GM18907 (cell line): Measurements from ENCODE around the gene OR52E1.
"Not testable (repeated sequence)": the region's sequence is repeated elsewhere in the genome, so short reads cannot be mapped to it uniquely, and the experiment has no call there.

Experiments used
- ATAC-seq: cut with Tn5 transposase; IDR thresholded peaks from one replicate; pipeline ENCODE4 v1.9.1; 2021; ENCODE audit warnings: mild to moderate bottlenecking, moderate library complexity; ENCODE audit not compliant: unreplicated experiment

OR52E1 gene

GRCh38 chr11:5069272-5069671 is at the start of gene OR52E1:
Gene OR52E1 (plus strand): TSS chr11:5069572.
- no peak for ATAC-seq

GRCh38 chr11:5021996-5022395 is 47.4 kb upstream of the OR52E1 start:
- no peak for ATAC-seq

GRCh38 chr11:5036669-5037068 is 32.7 kb upstream of the OR52E1 start:
- ATAC-seq = no peak

GRCh38 chr11:5037926-5038325 is 31.4 kb upstream of the OR52E1 start:
- no peak for ATAC-seq

GRCh38 chr11:5038341-5038740 is 31.0 kb upstream of the OR52E1 start:
- ATAC-seq = no peak

DNA sequence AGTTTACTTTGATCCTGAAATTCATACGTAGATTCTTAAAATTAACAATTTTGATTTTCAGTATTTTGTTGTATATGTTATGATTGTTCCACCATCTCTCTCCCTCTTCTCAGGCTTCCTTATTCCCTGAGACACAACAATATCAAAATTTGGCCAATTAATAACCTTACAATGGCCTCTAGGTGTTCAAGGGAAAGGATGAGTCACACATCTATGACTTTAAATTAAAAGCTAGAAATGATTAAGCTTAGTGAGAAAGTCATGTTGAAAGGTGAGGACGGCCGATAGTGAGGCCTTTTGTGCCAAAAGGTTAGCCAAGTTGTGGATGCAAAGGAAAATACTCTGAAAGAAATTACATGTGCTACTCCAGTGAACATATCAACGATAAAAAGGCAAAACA is 28.5 kb upstream of the OR52E1 start:
- ATAC-seq = no peak

- no peak for ATAC-seq
Observed at GRCh38 chr11:5042091-5042490, 27.3 kb upstream of the OR52E1 start.

- ATAC-seq = no peak
Observed at GRCh38 chr11:5043380-5043779, 26.0 kb upstream of the OR52E1 start.

DNA sequence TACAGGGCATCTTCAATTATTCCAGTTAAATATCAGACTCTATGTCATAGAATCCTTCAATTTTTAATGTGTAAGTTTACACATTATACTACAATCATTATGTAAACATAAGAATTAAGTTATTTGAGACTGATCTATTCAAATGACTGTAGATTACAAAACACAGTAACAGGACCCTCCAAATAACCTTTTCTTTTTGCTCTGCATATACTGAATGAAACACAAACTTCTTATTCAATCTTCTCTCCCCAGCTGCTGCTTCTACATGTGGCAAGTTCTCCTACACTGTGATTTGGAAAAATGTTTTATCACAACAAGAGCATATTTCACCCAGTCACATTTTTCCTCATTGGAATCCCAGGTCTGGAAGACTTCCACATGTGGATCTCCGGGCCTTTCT is 23.1 kb upstream of the OR52E1 start, which contains the start of gene OR52J3:
TSS of gene OR52J3 (plus strand) at position 301 of the 400 bp plus-strand sequence. CDS start at position 301, 0 bp downstream.
- ATAC-seq = no peak

- no peak for ATAC-seq
Observed at GRCh38 chr11:5046754-5047330, 22.5 kb upstream of the OR52E1 start.

- ATAC-seq = not testable (repeated sequence)
Observed at GRCh38 chr11:5058679-5059078, 10.7 kb upstream of the OR52E1 start.

GRCh38 chr11:5059391-5059790 is 10.0 kb upstream of the OR52E1 start, which contains the start of gene OR52E2:
Gene OR52E2 (minus strand): TSS chr11:5059627. CDS start chr11:5059627, 0 bp downstream.
- ATAC-seq = no peak

- ATAC-seq = no peak
Observed at GRCh38 chr11:5065027-5065426, 4.3 kb upstream of the OR52E1 start.

DNA sequence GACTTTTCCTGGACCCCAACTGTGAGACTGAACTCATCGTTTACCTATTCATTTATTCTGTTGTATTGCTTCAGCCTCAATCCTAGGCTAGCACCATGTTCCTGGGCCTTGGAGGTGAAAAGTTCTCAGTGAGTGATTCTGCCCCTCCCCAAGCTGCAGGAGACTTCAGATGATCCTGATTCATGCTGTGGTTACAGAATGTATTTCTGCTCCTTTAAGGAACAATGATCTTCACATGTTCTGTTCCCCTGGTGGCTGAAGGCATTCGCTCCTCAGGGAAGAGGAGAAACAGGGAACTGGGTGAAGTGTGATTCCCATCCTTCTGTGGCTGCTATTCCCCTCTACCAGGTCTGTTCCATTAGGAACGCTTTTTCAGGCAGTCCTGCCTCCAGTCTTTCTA is 2.4 kb downstream of the OR52E1 start:
- ATAC-seq = no peak

GRCh38 chr11:5081405-5081804 is 12.0 kb downstream of the OR52E1 start:
- ATAC-seq = no peak

GRCh38 chr11:5083602-5084001 is 14.2 kb downstream of the OR52E1 start:
- no peak for ATAC-seq

DNA sequence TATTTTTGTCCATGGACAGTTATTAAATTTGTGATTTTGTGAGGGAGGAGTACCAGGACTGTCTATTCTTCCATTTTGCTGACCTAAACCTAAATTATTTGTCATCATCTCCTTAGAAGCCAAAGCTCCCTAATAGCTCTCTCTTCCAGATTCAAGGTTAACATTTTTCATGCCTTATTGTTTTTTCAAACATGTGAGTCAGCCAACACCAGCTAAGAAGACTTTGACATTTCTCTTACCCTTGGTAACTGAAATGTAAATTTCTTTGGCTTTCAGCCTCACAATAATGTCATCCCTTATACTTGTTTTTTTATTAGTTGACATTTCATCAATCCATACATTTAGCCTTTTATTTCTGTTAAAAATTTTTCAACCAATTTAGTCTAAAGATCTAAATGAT is 19.2 kb downstream of the OR52E1 start:
- no peak for ATAC-seq

DNA sequence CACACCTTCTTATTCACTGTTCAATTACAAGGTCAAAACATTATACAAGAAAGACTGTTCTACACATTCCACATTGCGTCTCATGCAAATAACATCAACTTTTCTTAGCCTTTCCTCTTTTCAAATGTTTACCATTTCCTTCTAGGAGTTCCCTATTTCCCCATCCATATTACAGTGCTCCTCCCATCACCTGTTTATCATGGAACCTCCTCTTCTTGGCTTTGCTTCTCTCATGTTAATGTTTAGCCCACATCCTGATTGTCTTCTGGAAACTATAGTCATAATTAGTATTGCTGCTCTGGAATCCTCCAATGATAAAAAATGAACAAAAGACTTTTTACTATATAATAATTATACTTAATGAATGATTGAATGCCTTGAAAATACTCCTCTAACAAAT is 21.3 kb downstream of the OR52E1 start:
- no peak for ATAC-seq

GRCh38 chr11:5092821-5093585 is 23.6 kb downstream of the OR52E1 start:
- no peak for ATAC-seq

GRCh38 chr11:5096011-5096410 is 26.6 kb downstream of the OR52E1 start:
- ATAC-seq = no peak

GRCh38 chr11:5102246-5102645 is 32.9 kb downstream of the OR52E1 start:
- no peak for ATAC-seq

DNA sequence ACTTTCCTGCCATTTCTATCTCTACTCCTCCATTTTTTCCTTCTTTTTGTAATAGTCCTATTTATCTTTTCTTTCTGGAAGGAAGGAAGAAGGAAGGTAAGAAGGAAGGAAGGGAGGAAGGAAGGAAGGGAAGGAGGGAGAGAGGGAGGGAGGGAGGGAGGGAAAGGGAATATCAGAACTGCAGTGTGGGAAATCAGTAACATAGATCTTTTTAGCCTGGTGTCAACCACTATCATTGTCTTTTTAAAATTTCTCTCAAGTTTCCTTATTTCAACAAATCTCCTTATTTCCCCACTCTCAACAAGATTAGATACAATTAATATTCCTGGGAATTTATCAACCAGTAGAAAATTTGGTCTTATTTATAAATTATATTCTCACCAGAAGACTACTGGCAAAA is 33.7 kb downstream of the OR52E1 start:
- no peak for ATAC-seq
